OCI-M1 (cell line): ENCODE measurements around the gene CTBP2.

Experiments used
- DNase-seq: peaks from one replicate; lab custom pipeline; 2025; lab: John Stamatoyannopoulos, UW

CTBP2 gene

GRCh38 chr10:125024497-125025234 is 135.7 kb downstream of the CTBP2 start:
- DNase-seq, result no peak

DNA sequence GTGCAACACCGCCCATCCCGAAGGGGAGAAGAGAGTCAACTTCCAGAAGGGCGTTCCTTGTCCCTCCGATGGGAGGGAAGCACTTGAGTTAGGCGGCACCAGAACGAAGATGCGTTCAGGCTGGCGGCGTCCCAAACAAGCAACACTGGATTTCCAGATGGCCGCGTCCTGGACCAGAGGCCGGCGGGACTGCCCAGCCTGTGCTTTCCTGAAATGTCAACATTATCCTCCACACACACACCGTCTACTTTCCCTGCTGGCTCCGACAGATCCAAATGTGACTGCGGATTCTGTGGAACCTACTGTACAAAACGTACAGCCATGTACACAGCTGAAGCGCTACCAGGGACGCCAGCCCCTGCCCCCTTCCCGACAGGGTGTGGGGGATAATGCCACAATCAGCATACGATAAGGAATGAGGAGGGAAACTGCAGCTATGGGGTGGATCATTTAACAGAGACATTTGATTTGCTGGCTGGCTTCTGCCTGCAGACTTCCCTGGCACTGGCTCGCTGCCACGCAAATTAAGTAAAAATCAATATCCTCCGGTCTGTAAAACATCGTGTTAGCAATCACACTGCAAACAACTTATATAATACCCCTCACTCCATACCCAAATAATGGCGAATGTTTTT is 136.4 kb downstream of the CTBP2 start:
- no peak for DNase-seq

GRCh38 chr10:125023255-125023654 is 137.1 kb downstream of the CTBP2 start:
- DNase-seq, result no peak

- DNase-seq, result no peak
These were observed 137.7 kb downstream of the CTBP2 start for GRCh38 chr10:125022671-125023070.

- no peak for DNase-seq
These were observed 138.5 kb downstream of the CTBP2 start for GRCh38 chr10:125021686-125022344.

GRCh38 chr10:125020871-125021270 is 139.5 kb downstream of the CTBP2 start:
- no peak for DNase-seq

GRCh38 chr10:125020386-125020785 is 140.0 kb downstream of the CTBP2 start:
- DNase-seq, result no peak

DNA sequence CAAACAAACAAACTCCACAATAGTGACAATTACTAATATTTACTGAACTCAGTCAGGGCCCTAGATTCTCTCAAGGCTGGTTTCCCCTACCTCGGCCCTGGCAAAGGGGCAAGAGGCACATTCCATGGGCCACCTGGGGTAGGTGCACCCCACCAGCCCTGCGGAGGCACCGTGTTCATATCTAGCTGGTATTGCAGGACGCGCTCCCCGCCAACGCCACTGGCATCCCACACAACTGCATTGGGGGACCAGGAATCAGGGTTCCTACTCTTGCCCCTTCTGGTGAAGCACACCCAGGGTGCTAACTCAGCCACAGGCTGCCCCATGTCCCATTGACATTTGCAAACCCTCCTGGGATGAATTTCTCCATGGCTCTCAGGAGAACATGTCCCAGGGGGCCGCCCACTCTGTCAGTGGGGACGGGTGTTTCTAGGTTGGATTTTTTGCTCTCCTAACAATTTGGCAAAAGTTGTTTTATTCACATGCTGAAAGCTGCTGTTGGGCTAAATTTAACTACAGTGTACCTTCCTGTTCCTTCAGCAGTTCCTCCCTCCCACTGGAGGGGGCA is 141.7 kb downstream of the CTBP2 start:
- no peak for DNase-seq

DNA sequence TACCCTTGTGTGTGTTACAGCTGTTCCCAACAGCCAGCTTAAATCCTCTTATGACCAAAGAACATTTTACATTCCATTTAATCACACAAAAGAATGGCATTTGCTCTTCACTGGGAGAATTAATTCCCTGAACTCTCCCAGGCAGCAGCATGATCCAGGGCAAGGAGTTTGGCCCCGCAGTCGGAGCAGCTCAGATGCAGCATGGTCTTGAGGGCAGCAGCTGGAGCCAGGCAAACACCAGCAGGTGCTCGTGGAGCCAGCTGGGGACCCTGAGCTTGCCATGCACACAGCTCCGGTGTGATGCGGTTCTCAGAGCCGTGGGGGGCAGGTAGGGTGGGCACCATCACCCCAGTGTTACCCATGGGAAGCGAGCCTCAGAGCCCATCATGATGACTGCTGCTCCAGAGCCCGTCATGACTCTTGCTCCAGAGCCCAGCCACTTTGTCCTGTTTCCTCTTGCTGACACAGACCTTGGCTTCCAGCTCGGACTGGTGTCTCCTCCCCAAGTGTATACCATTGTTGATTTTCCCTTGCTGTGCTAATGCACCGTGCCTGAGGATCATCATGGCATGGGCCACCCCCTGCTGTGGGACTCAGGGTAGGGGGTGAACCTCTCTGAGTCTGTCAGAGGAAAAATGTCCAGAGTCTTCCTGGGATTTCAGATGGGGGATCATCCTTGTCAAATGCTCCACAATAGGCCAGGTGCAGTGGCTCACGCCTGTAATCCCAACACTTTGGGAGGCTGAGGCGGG is 142.6 kb downstream of the CTBP2 start:
- no peak for DNase-seq

- DNase-seq, result no peak
These were observed 143.7 kb downstream of the CTBP2 start for GRCh38 chr10:125016611-125017202.

GRCh38 chr10:125016123-125016522 is 144.2 kb downstream of the CTBP2 start:
- DNase-seq, result no peak

DNA sequence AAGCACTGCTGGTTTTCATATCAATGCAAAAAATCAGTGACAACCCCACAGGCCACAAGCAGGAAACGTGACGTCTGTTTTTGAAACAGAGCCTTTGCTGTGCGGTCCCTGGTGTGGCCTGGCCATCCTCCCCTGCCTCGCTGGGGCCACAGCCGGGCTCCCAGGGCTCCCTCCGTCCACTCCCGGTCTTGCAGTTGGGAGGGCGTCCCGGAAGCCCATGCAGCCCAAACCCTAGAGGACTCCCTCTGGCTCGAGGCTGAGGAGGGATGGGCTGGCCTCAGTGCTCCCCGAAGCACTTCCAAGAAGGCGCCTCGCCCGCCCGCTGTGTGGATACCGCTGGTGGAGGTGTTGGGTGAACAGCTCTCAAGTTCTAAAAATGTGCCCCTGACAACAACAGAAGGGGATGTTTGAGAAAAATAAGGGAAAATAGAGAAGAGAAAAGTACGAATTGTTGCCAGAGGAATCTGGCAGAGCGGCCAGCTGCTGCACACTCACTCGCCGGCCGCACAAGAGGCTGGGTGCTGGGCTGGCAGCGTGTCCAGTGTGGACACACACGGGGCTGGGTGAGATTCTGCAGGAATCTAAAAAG is 144.9 kb downstream of the CTBP2 start:
- no peak for DNase-seq

DNA sequence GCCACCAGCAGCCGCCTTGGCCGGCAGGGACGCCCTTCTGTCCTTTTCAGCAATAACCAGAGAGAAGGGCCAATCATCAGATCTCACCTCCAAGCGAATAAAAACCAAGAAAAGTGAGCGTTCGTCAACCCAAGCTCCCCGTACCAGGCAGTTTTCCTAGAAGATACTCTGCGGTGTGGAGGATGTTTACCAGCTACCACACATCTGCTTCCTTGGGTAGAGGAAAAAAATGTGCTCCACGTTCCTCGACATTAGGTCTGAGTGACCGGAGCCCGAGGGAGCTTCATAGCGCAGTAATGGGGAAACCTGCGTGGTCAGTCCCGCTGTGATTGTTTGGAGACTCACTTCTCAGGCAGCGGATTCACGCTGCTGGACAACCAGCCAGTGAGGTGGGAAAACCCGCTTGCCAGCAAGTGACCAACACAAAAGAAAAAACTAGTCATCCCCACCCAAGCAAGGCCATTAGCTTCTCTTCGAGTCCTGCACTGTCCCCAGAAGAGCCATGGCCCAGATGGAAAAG is 145.5 kb downstream of the CTBP2 start:
- DNase-seq, result no peak

DNA sequence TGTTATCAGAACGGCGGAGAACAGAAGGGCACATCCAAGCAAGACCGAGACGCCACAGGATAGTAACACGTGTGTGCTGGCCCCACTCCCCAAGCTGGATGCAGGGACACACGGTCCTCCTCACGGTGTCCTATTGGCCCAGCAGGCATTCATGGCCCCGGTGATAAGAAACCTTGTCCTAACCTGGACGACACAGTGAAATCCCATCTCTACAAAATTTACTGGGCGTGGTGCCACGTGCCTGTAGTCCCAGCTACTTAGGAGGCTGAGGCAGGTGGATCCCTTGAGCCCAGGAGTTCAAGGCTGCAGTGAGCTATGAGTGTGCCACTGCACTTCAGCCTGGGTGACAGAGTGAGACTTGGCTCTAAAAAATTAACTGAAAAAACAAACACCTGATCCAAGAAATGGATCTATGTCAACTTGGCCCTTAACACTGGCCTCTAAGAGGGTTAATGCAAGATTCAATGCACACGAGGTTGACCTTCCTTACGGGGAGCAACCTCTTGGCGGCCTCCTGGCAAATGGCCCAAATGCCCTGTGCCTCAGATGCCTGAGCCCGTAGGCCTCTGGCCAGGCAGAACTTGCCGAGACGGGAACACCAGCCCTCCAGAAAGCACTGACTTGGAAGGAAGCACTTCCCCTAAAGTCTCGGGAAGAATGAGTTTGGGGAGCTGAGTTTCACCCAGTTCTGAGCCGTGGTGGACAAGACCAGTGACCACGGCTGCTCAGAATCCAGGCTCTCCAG is 146.1 kb downstream of the CTBP2 start:
- DNase-seq, result no peak

DNA sequence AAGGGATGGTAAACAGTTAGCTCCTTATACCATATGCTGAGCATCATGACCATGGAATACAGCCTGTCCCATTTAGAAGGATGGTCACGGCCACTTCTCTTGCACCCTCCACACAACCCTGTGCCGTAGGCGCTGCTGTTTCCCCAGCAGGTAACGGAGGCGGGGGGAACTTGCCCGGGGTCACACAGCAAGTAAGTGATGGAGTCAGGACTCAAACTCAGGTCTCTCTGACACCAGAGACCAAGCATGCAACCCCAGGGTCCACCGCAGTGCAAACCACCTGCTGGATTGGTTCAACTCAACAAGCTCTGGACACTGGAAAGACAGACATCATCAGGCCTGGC is 146.9 kb downstream of the CTBP2 start:
- no peak for DNase-seq

DNA sequence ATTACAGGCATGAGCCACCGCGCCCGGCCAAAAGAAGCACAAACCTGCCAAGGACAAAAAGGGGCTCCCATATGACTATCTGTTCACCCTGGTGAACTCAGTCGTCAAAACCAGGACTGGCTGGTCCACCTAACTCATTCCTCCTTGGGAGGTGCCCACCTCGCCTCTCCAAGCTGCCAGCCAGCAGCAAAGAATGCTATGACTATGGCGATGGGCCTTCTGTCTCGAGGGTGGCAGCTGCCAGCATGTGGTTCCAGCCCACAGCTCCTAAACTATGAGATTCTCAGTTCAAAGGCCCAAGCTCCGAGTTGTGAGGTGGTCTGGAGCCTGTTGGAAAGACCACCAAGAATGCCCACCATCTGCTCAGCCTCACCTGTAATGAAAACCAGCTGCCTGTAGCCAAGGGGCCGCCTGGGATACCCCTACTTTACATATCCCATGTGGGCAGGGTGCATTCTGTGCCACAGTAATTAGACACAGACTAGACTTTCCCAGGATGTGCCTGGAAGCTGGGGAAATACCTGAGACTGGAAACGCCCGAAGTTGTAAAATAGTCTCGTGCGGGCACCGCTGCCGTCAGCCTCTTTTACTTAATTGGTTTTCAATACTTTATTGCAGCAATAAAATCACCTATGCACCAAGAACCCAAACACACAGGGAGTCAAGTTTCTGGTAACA is 147.4 kb downstream of the CTBP2 start:
- DNase-seq, result no peak

DNA sequence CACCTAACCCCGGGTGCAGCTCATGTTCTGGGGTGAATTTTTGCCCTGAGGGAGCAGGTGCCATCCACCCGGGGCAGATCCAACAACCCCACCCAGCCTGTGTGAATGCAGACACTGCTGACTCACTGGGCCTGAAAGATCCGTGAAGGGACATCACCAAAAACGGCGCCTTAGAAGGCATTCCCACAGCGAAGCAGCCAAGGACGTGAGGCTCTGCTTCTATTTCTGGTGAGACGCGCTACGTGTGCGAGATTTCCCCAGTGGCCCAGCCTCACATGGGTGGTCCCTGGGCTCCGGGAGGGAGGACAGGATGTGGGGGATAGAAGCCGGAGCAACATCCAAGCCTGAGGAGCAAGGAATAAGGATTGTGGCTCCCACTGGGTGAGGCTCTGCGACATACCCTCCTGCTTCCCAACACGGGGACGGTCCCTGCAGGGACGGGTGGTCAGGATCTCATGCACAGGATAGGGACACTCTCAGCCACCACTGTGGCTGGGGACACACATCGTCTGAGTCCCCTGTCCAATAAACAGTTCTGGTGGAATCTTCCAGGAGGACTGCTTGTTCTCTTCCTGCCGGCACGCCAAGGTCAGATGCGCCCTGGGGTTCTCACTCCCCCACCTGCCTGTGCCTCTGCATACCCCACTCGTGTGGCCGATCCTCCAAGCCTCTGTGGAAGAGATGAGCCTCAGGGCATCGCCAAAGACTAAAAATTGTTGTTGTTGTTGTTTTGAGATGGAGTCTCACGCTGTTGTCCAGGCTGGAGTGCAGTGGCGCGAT is 148.2 kb downstream of the CTBP2 start:
- DNase-seq, result no peak

DNA sequence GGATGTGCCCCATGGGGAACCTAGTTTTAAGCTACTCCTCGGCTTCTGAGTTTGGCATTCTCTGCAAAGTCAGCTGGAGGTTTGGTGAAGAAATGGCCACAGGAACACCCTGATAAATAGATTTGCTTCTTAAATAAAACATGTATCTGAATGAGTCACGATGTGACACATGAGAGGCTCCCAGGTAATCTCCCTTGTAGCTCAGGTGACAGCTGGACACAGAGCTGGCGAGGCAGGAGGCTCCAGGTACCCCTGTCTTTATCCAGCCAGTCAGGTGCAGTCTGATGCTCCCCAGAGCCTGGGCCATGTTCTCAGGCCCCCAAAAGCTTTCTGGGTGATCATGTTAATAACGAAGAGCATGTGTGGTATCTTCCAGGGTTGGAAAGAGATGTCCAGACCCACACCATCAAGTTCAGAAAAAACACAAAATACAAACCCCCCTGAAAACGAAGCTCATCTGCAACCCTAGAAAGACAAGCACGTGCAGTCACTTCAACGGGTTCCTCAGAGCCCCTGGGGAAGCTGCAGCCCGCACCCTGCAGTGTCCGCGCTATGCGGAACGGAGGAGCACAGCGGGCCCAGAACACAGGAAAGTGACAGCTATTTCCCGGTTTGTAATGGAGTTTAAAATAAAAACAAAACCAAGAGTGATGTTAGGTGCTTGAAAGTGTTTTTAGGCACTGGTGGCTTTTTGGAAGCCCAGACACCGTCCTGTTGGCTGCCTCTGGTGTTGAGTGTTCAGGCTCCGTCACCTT is 149.0 kb downstream of the CTBP2 start:
- no peak for DNase-seq
